NT2/D1 (cell line): ENCODE results near the gene RAB40B.

Source experiments
- DNase-seq: peaks from one replicate; pipeline ENCODE4 v3.0.0-alpha.2; 2011; ENCODE audit warnings: low read depth, low spot score
- H3K27me3 ChIP-seq: 2 replicates; pipeline ENCODE4 v1.6.0; 2011; ENCODE audit warnings: mild to moderate bottlenecking; ENCODE audit not compliant: insufficient read length, insufficient read depth
- H3K36me3 ChIP-seq: 2 replicates; pipeline ENCODE4 v1.6.1; 2011; ENCODE audit warnings: mild to moderate bottlenecking, low read length, mixed read lengths; ENCODE audit not compliant: insufficient read depth, insufficient read length
- H3K4me1 ChIP-seq: 2 replicates; pipeline ENCODE4 v1.5.1; 2011; ENCODE audit not compliant: insufficient read depth, insufficient read length
- H3K4me3 ChIP-seq: 2 replicates; pipeline ENCODE4 v1.5.1; 2011; ENCODE audit warnings: low read depth; ENCODE audit not compliant: insufficient read length
- H3K9ac ChIP-seq: 2 replicates; pipeline ENCODE4 v1.6.0; 2011; ENCODE audit warnings: low read depth; ENCODE audit not compliant: insufficient read length
- H3K9me3 ChIP-seq: 2 replicates; pipeline ENCODE4 v1.5.1; 2011; ENCODE audit warnings: mild to moderate bottlenecking, low read length; ENCODE audit not compliant: insufficient read depth
- SUZ12 ChIP-seq: IDR thresholded peaks from 2 replicates; pipeline ENCODE4 v1.6.1; 2011; ENCODE audit not compliant: insufficient read length, insufficient read depth; ENCODE audit errors: extremely low read depth
- YY1 ChIP-seq: IDR thresholded peaks from 2 replicates; pipeline ENCODE4 v1.6.1; 2011; ENCODE audit not compliant: insufficient read length, insufficient read depth
- ZNF274 ChIP-seq: IDR thresholded peaks from 2 replicates; pipeline ENCODE4 v1.6.1; 2011; ENCODE audit warnings: mild to moderate bottlenecking, low read depth, low read length

RAB40B gene

DNA sequence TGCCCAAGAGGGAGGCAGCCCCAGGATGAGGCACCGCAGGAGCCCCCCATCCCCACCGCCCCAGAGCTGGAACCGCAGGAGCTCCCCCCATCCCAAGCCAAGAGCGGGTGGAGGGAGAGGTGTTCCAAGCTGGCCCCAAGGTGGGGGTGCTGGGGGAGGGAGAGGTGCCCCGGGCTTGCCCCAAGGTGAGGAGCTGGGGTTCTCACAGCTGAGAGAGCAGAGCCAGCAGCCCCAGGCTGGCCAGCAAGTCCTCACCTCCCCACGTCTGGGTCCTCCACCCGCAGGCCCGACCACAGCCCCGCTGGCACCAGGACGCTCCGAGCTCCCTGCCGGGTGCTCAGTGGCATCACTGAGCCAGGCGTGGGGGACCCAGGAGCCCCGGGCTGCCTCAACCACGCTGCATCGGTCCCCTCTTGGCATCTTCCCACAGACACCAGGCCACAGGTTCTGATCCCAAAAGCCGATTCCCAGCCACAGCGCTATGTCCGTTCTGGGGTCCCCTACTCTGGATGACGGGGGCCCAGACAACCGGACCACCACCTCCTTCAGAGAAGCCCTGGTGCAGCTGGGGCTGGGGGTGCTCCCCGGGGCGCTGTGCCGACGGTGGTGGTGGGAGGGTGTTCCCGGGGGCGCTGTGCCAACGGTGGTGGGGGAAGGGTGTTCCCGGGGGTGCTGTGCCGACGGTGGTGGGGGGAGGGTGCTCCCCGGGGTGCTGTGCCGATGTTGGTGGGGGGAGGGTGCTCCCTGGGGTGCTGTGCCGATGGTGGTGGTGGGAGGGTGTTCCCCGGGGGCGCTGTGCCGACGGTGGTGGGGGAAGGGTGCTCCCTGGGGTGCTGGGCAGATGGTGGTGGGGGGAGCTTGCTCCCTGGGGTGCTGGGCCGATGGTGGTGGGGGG lies 34.9 kb downstream of the RAB40B start:
- Histone ChIP-seq H3K9ac (no peak overlapping the region), H3K4me3 (no peak overlapping the region), H3K36me3 (no peaks in the 10 kb centered on the region), H3K27me3 (no peaks in the 10 kb centered on the region), H3K4me1 (peaks cover 11% of the 10 kb centered on the region), H3K9me3 (peaks cover 8% of the 10 kb centered on the region; the same call in 1 of the 2 replicates)
- no peak for DNase-seq
- no peak for TF ChIP-seq ZNF274
- no peak for TF ChIP-seq SUZ12
- no peak for TF ChIP-seq YY1

DNA sequence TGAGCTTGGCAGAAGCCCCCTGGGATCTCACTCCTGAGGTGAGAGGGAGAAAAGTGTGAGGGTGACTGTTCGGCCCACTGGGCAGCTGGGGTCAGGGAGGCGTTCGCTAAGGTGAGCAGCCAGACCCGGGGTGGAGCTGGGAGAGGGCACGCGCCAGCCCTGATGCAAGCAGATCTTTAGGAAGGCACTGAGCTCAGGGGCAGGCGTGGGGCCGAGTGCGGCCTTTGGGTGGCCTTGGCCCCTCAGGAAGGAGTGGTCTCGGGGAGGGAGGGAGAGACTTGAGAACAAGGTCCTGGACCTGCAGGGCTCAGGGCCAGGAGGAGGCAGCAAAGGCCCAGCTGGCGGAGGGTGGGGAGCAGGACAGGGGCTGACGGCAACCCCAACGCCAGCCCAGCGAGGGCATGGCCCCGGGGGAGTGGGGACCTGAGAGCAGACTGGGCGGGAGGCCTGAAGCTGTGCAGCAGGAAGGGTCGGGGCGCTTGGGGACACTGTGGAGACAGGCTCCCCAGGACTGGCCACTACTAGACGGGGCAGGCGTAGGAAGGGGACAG lies 35.7 kb downstream of the RAB40B start:
- Histone ChIP-seq H3K4me1 (peaks cover 6% of the 10 kb centered on the region), H3K9me3 (peaks cover 8% of the 10 kb centered on the region; the same call in 1 of the 2 replicates), H3K4me3 (no peak overlapping the region), H3K27me3 (no peaks in the 10 kb centered on the region), H3K36me3 (no peaks in the 10 kb centered on the region), H3K9ac (no peak overlapping the region)
- DNase-seq: no peak
- TF ChIP-seq YY1 (no peak), ZNF274 (no peak), SUZ12 (no peak)

DNA sequence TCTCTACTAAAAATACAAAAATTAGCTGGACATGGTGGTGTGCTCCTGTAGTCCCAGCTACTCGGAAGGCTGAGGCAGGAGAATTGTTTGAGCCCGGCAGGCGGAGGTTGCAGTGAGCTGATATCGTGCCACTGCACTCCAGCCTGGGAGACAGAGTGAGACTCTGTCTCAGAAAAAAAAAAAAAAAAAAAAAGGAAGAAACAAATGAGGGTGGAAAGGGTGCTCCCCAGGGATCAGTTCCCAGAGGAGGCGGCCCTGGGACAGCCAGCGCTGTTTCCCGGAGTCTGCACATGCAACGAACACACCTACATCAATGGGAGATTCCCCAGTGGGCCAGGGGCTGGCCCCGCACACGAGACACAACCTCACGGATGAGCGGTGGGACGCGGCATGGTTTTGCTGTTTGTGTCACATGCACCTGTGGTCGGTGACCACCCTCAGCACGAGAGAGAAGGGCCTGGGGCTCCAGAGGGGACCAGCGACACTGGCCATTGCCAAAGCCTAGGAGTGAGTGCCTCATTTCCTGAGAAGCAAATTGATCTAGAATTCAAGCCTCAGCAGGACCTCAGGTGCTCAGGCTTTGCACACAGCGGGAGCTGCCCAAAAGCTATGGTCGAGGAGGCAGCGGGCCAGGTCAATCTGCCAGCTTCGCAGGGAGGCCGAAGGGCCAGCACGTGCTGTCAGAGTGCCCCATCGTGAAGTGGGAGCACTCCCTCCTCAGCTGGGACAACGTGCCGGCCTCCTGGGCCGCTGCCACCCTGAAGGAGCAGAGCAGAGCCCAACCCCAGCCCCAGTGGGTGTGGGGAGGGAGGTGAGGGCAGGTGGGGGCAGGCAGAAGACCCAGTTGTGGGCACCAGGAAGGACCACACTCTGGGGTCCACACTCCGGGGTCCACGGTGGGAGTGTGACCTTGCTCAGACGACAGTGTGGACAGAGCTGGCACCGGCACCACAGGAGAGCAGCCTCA lies 36.5 kb downstream of the RAB40B start:
- TF ChIP-seq YY1 (no peak), ZNF274 (no peak), SUZ12 (no peak)
- Histone ChIP-seq H3K27me3 (no peaks in the 10 kb centered on the region), H3K4me1 (peaks cover 6% of the 10 kb centered on the region)

DNA sequence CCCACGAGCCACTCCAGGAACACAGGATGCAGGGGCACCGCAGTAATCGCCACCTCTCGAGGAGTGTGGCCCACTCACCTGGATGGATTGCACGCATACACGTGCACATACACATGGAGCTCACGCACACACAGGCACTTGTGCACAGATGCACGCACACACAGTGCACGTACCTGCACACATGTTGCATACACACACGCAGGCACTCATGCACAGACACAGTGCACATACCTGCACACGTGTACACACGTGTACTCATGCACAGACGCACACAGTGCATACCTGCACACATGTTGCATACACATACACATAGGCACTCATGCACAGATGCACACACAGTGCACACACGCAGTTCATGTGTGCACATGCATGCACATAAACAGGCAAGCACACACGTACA lies 38.6 kb downstream of the RAB40B start:
- no peak for DNase-seq
- no peaks in the 10 kb centered on the region for H3K36me3 ChIP-seq
- H3K4me3 ChIP-seq: no peak overlapping the region
- no peak overlapping the region for H3K9ac ChIP-seq
- H3K27me3 ChIP-seq: no peaks in the 10 kb centered on the region
- H3K9me3 ChIP-seq: peaks cover 8% of the 10 kb centered on the region; the same call in 1 of the 2 replicates
- peaks cover 5% of the 10 kb centered on the region for H3K4me1 ChIP-seq
- TF ChIP-seq YY1 (no peak), SUZ12 (no peak), ZNF274 (no peak)

More for the DNA sequence above, 36.5 kb downstream of the RAB40B start:
- DNase-seq: no peak
- no peak overlapping the region for H3K9ac ChIP-seq
- peaks cover 8% of the 10 kb centered on the region; the same call in 1 of the 2 replicates for H3K9me3 ChIP-seq
- H3K4me3 ChIP-seq: no peak overlapping the region
- no peaks in the 10 kb centered on the region for H3K36me3 ChIP-seq

DNA sequence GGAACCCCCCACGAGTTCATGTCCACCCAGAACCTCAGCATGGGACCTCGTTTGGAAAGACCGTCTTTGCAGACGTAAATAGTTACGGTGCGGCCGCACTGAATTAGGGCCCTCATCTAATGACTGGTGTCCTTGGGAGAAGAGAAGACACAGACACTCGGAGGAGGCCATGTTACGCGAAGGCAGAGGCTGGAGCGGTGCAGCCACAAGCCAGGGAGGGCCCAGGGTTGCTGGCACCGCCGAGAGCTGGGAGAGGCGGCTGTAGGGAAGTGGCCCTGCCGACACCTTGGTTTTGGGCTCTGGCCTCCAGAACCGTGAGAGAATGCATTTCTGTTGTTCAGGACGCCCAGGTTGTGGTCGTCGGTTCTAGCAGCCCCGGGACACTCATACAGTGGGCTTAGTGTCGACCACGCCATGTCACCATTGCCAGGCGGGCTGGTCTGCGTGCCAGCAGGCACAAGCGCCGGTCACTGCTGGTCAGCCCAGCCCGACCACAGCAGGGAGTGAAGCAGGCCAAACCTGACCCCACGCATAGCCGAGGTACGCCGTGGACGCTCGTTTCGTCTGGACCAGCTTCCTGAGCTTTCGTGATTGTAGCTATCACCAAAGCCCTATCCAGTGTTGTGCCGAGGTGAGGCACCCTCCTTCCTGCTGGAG lies 39.6 kb downstream of the RAB40B start:
- DNase-seq: no peak
- Histone ChIP-seq H3K27me3 (no peaks in the 10 kb centered on the region), H3K9me3 (peaks cover 8% of the 10 kb centered on the region; the same call in 1 of the 2 replicates), H3K4me3 (no peak overlapping the region), H3K9ac (no peak overlapping the region), H3K36me3 (no peaks in the 10 kb centered on the region), H3K4me1 (no peaks in the 10 kb centered on the region)
- no peak for TF ChIP-seq SUZ12
- no peak for TF ChIP-seq YY1
- no peak for TF ChIP-seq ZNF274

DNA sequence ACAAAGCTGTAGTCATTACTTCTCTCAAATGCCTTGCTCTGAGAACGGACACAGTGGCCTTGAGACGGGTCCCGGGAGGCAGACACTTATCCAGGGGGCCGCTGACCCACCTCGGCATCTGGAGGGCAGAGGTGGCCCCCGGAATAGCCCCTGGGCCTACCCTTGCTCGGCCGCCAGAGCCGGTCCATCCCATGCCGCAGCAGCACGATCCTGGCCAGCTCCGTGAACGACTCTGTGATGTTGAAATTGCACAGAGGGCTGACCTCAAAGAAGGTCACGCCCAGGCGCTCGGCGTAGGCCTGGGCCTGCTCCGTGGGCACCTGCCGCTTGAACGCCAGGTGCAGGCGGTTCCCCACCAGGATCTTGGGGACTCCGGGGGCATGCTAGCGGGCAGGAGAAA lies 40.2 kb downstream of the RAB40B start:
- peaks cover 8% of the 10 kb centered on the region; the same call in 1 of the 2 replicates for H3K9me3 ChIP-seq
- TF ChIP-seq ZNF274: no peak
- no peak for TF ChIP-seq SUZ12
- no peak for TF ChIP-seq YY1
- H3K36me3 ChIP-seq: no peaks in the 10 kb centered on the region
- DNase-seq: no peak
- no peaks in the 10 kb centered on the region for H3K27me3 ChIP-seq
- no peak overlapping the region for H3K9ac ChIP-seq
- H3K4me1 ChIP-seq: no peaks in the 10 kb centered on the region
- H3K4me3 ChIP-seq: no peak overlapping the region
